Neuronal stem cell (in vitro differentiated cells): ENCODE results near the gene RNU1-3. TPM values are rescaled to one million over a fixed set of nuclear protein-coding genes. Genes with fewer than 3 reads are reported as not detected.

Experiments
- small RNA-seq: library from polyadenylated mRNA; stranded (forward); fragments of <200 nt; extraction: miRNeasy Mini kit (QIAGEN cat#:217004); gene quantifications from one replicate; pipeline ENCODE3, GENCODE V24; 2013; ENCODE audit not compliant: insufficient read depth

Gene RNU1-3

Small RNA genes lying within 50 kb of the gene (small RNA-seq; reads per million reads assigned to genes)
- gene RNU1-3: not detected
